ENCODE data around the gene MRPS31.

MRPS31 gene

GRCh38 chr13:40799508-40799907 lies 28.5 kb upstream of the MRPS31 start:
- in situ Hi-C loops (cut with MboI; ENCODE audit: low pct_unique_long_range_greater_than_20kb, low sequenced_read_pairs, unreplicated experiment), result no loop called here
- TF ChIP-seq CTCF (IDR thresholded peaks at IDR 0.05; ENCODE audit: extremely low read depth, insufficient read depth, missing control alignments), result no peak
- DNase-seq (ENCODE audit: low spot score), result no peak

GRCh38 chr13:40798380-40798779 lies 27.4 kb upstream of the MRPS31 start:
- no peak for DNase-seq (ENCODE audit: low spot score)
- in situ Hi-C loops (cut with MboI; ENCODE audit: low pct_unique_long_range_greater_than_20kb, low sequenced_read_pairs, unreplicated experiment), result no loop called here
- TF ChIP-seq CTCF (IDR thresholded peaks at IDR 0.05; ENCODE audit: extremely low read depth, insufficient read depth, missing control alignments), result no peak

GRCh38 chr13:40796649-40797048 lies 25.7 kb upstream of the MRPS31 start:
- no peak for DNase-seq (ENCODE audit: low spot score)
- in situ Hi-C loops (cut with MboI; ENCODE audit: low pct_unique_long_range_greater_than_20kb, low sequenced_read_pairs, unreplicated experiment), result no loop called here
- no peak for TF ChIP-seq CTCF (IDR thresholded peaks at IDR 0.05; ENCODE audit: extremely low read depth, insufficient read depth, missing control alignments)

GRCh38 chr13:40794414-40795368 lies 23.7 kb upstream of the MRPS31 start:
- in situ Hi-C loops (cut with MboI; ENCODE audit: low pct_unique_long_range_greater_than_20kb, low sequenced_read_pairs, unreplicated experiment), result no loop called here
- TF ChIP-seq CTCF (IDR thresholded peaks at IDR 0.05; ENCODE audit: extremely low read depth, insufficient read depth, missing control alignments), result no peak
- no peak for DNase-seq (ENCODE audit: low spot score)

GRCh38 chr13:40793339-40793738 lies 22.3 kb upstream of the MRPS31 start:
- no peak for TF ChIP-seq CTCF (IDR thresholded peaks at IDR 0.05; ENCODE audit: extremely low read depth, insufficient read depth, missing control alignments)
- DNase-seq (ENCODE audit: low spot score), result no peak
- in situ Hi-C loops (cut with MboI; ENCODE audit: low pct_unique_long_range_greater_than_20kb, low sequenced_read_pairs, unreplicated experiment), result no loop called here

- peak; percentile 46 for DNase-seq (ENCODE audit: low spot score)
- no peak for TF ChIP-seq CTCF (IDR thresholded peaks at IDR 0.05; ENCODE audit: extremely low read depth, insufficient read depth, missing control alignments)
- in situ Hi-C loops (cut with MboI; ENCODE audit: low pct_unique_long_range_greater_than_20kb, low sequenced_read_pairs, unreplicated experiment), result no loop called here
Observed at GRCh38 chr13:40792284-40793051, 21.5 kb upstream of the MRPS31 start.

All from GM13977 (cell line).